HUES6 (cell line): ENCODE measurements around the gene KLRG1.

Experiments used
- H3K27ac ChIP-seq: 2 replicates; pipeline ENCODE4 v1.7.0; 2013; ENCODE audit warnings: low read depth, mild to moderate bottlenecking, low read length, inconsistent platforms
- H3K27me3 ChIP-seq: 2 replicates; pipeline ENCODE4 v1.6.1; 2013; ENCODE audit warnings: low read length; ENCODE audit not compliant: control insufficient read depth, insufficient read depth
- H3K36me3 ChIP-seq: 2 replicates; pipeline ENCODE4 v1.6.1; 2013; ENCODE audit warnings: low read length; ENCODE audit not compliant: control insufficient read depth, insufficient read depth
- H3K4me1 ChIP-seq: 2 replicates; pipeline ENCODE4 v1.6.1; 2013; ENCODE audit warnings: low read length; ENCODE audit not compliant: control insufficient read depth, insufficient read depth
- H3K4me3 ChIP-seq: 2 replicates; pipeline ENCODE4 v1.5.1; 2013; ENCODE audit warnings: low read depth, low read length
- H3K9ac ChIP-seq: one replicate; pipeline ENCODE4 v1.6.1; 2013; ENCODE audit warnings: mild to moderate bottlenecking, low read length
- H3K9me3 ChIP-seq: 2 replicates; pipeline ENCODE4 v1.6.1; 2013; ENCODE audit warnings: low read depth, low read length; ENCODE audit not compliant: control insufficient read depth, insufficient read depth

The KLRG1 gene

DNA sequence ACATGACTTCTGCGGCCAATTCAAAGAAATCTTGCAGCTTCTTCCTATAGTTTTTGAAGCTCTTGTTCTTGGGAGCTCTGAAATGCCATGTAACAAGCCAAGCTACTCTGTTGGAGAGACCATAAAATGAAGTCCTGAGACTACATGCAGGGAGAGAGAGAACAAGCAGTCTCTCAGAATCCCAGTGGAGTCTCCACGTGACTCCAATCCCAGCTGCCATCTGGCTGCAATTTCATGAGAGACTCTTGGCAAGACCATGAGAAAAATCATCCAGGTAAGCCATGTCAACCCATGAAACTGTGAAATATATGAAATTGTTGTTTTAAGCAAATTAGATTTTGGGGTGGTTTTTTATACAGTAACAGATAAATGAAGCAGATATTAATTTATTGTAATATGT lies 54.4 kb downstream of the KLRG1 start:
- no peaks in the 10 kb centered on the region for H3K4me1 ChIP-seq
- H3K4me3 ChIP-seq = no peak overlapping the region
- H3K27me3 ChIP-seq = no peaks in the 10 kb centered on the region
- no peaks in the 10 kb centered on the region for H3K36me3 ChIP-seq
- no peak overlapping the region for H3K9ac ChIP-seq
- no peak overlapping the region for H3K27ac ChIP-seq
- H3K9me3 ChIP-seq = no peaks in the 10 kb centered on the region

DNA sequence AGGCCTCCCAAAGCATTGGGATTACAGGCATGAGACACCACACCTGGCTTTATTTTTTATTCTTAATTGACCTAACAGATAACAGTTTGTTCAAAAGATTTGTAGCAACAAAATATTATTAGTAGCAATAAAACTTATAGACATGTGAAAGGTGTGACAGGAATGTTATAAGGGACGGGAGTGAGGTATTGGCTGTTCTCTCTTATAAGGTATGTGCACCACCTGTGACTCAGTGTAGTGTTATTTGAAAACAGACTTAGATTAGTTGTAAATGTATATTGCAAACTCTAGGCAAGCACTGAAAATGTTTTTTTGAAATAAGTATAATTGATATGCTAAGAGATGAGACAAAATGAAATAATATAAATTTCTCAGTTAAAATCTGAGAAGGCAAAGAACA lies 57.8 kb downstream of the KLRG1 start:
- Histone ChIP-seq H3K9me3 (no peaks in the 10 kb centered on the region), H3K27ac (no peak overlapping the region), H3K36me3 (no peaks in the 10 kb centered on the region), H3K9ac (no peak overlapping the region), H3K4me3 (no peak overlapping the region), H3K4me1 (no peaks in the 10 kb centered on the region), H3K27me3 (no peaks in the 10 kb centered on the region)

DNA sequence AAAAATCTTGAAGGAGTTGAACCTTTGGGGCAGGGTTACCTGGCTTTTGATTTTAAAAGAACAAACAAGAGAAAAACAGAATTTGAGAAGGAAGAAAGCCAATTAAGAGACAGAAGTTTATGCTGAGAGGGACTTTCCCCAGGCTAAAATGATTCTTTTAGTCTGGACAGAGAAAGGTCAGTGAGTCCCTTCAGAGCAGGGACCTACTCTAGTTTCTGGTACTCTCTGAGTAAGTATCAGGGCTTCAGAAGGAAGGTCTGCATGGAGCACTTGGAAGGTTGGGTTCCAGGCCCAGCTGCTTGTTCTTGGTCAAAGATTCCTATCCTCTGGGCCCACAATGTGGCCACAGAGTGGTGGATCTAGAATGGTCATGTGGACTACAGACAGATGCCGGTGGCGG lies 59.6 kb downstream of the KLRG1 start:
- no peak overlapping the region for H3K27ac ChIP-seq
- no peaks in the 10 kb centered on the region for H3K36me3 ChIP-seq
- H3K9ac ChIP-seq = no peak overlapping the region

DNA sequence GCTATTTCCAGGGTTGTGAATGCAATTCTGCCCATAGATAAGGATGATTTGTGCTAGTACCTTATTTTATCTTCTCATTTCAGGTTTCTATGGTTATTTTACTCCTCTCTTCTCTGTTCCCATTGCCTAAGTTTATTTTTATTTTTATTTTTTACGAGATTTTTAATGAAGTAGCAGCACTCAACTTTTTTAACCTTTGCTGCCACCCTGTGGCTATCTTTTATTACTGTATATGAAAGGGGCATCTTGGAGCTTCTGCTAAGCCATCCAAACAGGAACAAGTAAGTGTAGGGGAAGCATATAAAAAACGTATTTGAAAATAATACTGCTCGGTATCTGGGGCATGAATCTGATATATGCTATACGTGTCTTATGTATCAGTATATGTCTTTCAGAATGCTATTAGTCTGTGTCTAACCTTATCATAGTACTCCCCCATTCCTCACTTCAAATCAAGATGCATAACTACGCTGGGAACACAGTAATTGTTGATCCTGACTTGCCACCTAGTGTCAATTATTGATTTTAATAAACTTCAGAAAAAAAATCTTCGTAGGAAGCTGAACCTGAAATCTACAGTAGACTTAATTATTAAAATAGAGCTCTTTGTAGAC lies 60.3 kb downstream of the KLRG1 start:
- no peak overlapping the region for H3K4me3 ChIP-seq
- no peaks in the 10 kb centered on the region for H3K9me3 ChIP-seq
- H3K36me3 ChIP-seq = no peaks in the 10 kb centered on the region
- no peaks in the 10 kb centered on the region for H3K4me1 ChIP-seq
- H3K27me3 ChIP-seq = no peaks in the 10 kb centered on the region
- no peak overlapping the region for H3K27ac ChIP-seq
- no peak overlapping the region for H3K9ac ChIP-seq

More for the DNA sequence above, 59.6 kb downstream of the KLRG1 start:
- Histone ChIP-seq H3K9me3 (no peaks in the 10 kb centered on the region), H3K4me1 (no peaks in the 10 kb centered on the region), H3K4me3 (no peak overlapping the region), H3K27me3 (no peaks in the 10 kb centered on the region)

DNA sequence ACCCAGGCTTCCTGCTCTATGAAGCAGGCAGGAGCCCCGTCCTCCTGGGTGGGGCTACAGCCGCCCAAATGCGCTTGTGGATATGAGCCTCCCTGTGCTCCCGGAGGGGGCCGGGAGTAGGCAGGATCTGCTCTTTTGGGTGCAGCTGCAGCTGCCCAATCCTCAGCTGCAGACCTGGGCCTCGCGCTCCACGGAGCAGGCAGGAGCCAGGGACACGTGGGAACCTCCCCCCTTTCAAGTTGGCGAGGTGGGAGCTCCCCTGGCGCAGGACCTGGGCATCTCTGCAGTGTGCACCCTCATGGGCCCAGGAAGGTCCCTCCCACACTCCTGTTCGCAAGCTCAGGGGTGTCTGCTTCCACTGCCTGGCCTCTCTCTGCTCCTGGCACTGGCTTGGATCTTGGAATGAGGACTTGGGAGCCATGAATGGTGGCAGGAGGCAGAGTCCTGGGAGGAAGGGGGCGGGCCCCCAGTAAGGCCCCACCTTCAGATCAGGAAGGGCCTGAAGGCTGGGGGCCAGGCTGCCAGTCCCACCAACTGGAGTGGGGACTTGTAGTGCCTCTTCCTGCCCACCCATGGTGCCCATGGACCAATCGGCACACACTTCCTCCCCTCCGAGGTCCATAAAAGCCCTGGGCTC lies 61.3 kb downstream of the KLRG1 start:
- Histone ChIP-seq H3K9me3 (no peaks in the 10 kb centered on the region), H3K9ac (no peak overlapping the region), H3K36me3 (no peaks in the 10 kb centered on the region), H3K4me3 (no peak overlapping the region), H3K27me3 (no peaks in the 10 kb centered on the region), H3K27ac (no peak overlapping the region), H3K4me1 (no peaks in the 10 kb centered on the region)

DNA sequence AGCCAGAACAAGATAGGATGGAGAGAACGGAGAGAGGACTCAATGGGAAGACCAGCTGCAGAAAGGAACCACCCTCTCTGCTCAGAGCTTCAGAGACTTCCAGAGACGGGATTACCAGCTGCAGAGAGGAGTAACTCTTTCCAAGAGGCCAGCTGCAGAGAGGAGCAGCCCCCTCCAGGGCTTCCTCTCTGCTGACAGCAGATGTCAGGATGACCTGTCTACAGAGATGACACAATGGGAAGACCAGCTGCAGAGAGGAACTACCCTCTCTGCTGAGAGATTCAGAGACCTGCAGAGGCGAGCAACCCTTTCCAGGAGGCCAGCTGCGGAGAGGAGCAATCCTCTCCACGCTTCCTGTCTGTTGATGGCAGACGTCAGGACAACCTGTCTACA lies 61.8 kb downstream of the KLRG1 start:
- no peaks in the 10 kb centered on the region for H3K36me3 ChIP-seq
- no peaks in the 10 kb centered on the region for H3K27me3 ChIP-seq
- no peak overlapping the region for H3K27ac ChIP-seq
- H3K9ac ChIP-seq = no peak overlapping the region
- H3K9me3 ChIP-seq = no peaks in the 10 kb centered on the region
- H3K4me3 ChIP-seq = no peak overlapping the region
- no peaks in the 10 kb centered on the region for H3K4me1 ChIP-seq

DNA sequence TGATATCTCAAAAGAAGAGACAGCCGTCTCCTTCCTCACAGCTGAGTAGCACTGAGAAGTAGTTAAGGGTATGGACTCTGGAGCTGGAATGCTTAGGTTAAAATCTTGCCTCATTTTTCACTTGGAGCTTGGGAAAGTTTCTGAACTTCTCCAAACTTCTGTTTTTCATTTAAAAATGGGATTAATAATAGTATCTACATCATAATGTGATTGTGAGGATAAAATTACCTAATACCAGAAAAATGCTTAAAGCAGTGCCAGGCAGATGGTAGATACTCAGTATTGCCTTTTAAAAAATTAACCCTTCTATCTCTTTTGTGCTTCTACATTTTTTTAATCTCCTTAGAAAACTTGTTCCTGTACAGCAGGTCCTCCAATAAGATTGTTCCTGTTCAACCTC lies 63.3 kb downstream of the KLRG1 start:
- Histone ChIP-seq H3K27me3 (no peaks in the 10 kb centered on the region), H3K9ac (no peak overlapping the region), H3K4me3 (no peak overlapping the region), H3K27ac (no peak overlapping the region), H3K36me3 (no peaks in the 10 kb centered on the region), H3K4me1 (no peaks in the 10 kb centered on the region), H3K9me3 (no peaks in the 10 kb centered on the region)
